NCI-H2196 (cell line): ENCODE measurements around the gene CKM.
"Not testable (repeated sequence)": the region's sequence is repeated elsewhere in the genome, so short reads cannot be mapped to it uniquely, and the experiment has no call there.

ENCODE experiments used
- DNase-seq: peaks from one replicate; lab custom pipeline; 2025; ENCODE audit not compliant: unreplicated experiment; lab: John Stamatoyannopoulos, UW

Gene CKM

GRCh38 chr19:45349430-45349941 lies 26.8 kb upstream of the CKM start:
- no peak for DNase-seq

DNA sequence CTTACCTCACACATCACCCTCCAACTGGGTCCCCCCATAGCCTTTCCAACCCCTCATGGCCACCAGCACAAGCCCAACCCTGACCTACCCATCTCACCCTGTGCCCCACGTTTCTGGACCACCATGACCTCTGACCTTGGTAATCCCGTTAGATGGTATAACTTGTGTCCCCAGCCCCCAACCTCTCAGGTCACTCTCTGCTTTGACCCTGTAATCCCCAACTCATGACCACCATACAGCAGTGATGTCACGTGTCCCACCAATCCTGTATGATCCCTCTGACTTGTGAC lies 26.4 kb upstream of the CKM start:
- no peak for DNase-seq

- no peak for DNase-seq
Observed at GRCh38 chr19:45348367-45349125, 25.9 kb upstream of the CKM start.

DNA sequence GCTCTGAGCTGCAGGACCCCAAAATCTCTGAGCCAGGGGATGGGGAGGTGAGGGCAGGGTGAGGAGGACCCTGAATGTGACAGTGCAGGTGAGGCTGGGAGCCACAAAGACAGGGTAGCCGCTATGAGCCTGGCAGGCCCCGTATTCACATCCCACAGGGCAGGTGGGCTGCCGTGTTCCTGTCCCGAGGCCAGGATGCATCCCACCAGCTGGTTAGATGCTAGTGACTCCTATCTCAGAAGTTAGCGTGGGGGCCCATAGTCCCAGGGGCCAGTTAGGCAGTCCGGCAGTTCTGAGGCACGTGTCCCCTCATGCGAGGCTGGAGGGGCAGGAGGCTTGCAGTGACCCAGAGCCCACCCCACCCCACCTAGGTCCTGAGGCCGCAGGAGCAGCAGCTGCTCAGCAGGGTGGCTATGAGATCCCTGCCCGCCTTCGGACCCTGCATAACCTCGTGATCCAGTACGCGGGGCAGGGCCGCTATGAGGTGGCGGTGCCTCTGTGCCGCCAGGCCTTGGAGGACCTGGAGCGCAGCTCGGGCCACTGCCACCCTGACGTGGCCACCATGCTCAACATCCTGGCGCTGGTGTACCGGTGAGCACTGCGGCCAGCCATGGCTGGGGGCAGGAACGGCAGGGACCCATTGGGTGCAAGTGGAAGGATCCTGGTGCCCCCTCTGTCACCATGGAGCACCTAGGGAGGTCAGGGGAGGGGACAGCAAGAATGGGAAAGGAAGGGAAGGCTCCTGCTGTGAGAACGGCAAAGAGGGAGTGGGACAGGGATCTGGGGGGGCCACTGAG lies 25.1 kb upstream of the CKM start:
- no peak for DNase-seq

GRCh38 chr19:45346449-45346848 lies 23.8 kb upstream of the CKM start:
- no peak for DNase-seq

GRCh38 chr19:45345506-45345860 lies 22.8 kb upstream of the CKM start:
- no peak for DNase-seq

DNA sequence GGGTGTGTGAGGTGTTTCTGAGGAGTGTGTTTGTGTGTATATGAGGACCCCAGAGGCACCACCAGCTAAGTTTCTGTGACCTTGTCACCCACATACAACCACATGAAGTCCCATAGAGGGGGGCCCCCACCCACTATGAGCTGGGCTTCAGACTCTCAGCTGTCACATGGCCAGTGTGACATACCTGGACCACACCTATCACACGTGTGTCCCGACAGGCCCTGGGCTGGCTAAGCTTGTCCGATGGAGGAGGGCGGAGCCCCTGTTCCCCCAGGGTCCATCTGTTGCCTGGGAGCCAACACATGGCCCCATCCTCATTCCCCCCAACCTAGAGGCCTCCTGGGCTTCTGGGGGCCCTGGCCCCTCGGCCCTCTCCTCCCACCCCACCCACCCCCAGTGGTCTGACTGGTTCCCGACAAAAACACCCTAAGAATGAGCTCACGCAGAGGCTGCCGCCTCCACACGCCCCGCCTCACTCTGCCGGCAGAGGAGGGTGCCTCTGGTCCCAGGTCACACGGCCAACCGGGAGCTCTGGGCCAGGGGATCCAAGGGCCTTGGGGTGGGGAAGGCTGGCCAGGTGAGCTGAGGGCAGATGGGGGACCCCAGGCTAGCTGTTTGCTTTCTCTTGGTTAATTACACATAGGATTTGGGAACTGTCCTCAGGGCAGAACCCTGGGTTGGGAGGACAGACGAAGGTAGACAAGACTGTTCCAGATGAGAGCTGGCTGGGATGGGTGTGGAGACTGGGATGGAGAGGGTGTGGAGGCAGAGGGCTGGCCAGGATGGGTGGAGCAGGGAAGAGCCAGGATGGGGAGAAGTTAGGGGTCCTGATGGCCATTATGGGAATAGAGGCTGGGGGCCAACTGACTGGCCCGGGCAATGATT lies 22.2 kb upstream of the CKM start:
- no peak for DNase-seq

DNA sequence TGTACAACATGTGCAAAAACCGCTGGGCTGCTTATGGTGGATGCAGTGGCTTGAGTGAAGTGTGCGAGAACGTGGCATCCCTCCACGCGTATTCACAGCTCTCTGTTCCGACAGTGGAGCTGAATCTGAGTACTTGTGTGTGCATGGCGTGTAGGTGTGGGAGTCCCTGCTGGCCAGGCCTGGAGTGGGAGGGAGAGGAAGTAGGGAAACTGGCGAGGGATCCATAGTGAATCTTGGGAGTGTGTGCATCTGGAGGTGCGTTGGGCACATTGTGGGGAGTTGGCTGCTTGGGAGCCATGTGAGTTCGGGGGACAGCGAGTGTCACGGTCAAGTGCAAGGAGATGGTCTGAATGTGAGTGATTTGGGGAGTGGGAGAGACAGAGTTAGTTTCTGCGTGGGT lies 20.2 kb upstream of the CKM start:
- no peak for DNase-seq

- DNase-seq = no peak
Observed at GRCh38 chr19:45340899-45341453, 18.3 kb upstream of the CKM start.

- peak; percentile 63 for DNase-seq
Observed at GRCh38 chr19:45340232-45340898, 17.7 kb upstream of the CKM start, which contains the start of gene KLC3. KLC3 (plus strand) TSS chr19:45340750; CDS start chr19:45345542, 4,792 bp downstream.

DNA sequence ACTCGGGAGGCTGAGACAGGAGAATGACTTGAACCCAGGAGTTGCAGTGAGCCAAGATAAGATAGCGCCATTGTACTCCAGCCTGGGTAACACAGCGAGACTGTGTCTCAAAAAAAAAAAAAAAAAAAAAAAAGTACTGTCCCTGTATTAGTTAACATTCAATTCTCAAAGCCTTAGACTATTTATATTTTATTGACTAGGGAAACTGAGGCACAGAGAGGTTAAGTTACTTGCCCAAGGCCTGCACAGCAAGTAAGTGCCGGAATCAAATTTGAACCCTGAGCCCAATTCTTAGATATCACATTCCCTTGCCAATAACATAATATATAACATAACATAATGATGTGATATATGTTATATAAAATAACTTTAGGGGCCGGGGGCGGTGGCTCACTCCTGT lies 17.0 kb upstream of the CKM start:
- DNase-seq = no peak

GRCh38 chr19:45336696-45337251 lies 14.1 kb upstream of the CKM start:
- no peak for DNase-seq

GRCh38 chr19:45334881-45335280 lies 12.2 kb upstream of the CKM start:
- DNase-seq = not testable (repeated sequence)

DNA sequence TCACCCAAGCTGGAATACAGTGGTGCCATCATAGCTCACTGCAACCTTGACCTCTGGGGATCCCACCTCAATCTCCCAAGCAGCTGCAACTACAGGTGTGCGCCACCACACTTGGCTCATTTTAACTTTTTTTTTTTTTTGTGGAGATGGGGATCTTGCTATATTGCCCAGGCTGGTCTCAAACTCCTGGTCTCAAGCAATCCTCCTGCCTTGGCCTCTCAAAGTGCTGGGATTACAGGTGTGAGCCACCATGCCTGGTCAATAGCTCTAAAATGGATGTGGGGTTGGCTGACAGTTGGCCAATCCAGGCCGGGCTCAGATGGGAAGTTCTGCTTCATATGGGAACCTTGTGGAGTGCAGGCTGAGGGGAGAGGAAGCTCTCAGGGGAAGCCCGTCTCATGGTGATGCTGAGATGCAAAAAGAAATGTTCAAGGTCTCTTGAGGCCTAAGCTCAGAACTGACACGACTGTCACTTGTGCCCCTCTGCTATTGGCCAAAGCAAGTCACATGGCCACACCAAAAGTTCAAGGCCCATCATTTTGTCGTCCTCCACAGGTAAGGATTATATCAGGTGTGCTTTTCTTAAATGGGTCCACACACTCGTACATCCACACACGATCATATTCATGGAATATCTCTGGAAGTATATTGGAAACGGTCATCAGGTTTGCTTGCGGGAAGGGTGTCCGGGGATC lies 11.1 kb upstream of the CKM start:
- DNase-seq = no peak

GRCh38 chr19:45331411-45331810 lies 8.7 kb upstream of the CKM start:
- DNase-seq = peak; percentile 97

DNA sequence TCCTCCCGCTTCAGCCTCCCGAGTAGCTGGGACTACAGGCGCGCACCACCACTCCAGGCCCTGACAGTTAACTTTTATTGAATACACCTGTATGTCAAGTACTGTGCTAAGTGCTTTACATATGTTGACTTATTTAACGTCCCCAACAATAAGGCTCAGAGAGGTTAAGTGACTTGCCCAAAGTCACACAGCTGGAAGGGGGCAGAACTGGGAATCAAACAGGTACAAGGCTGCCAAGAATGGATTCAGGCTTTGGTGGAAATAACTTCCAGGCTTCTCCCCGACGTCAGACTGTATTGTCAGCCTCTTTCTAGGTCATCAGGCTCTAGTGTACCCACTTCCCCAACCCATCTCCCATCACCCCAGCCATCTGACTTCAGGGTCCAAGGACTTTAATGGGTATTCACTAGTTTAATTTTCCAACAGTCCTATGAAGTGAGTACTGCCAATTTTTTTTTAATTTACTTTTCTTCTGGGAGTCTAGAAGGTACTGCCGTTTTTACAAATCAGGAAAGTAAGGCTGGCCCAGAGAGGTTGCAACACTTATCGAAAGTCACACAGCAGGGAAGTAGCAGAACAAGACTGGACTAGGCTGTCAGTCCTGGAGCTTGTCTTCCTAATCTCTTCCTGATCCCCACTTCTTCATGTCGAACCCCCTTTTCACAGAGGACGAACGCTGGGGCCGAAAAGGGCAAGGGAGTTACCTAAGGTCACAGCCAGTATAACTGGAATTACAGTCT lies 4.9 kb upstream of the CKM start:
- DNase-seq = no peak

- no peak for DNase-seq
Observed at GRCh38 chr19:45324349-45324907, 1.8 kb upstream of the CKM start.

- DNase-seq = no peak
Observed at GRCh38 chr19:45323671-45324081, 1.0 kb upstream of the CKM start.

- DNase-seq = no peak
Observed at GRCh38 chr19:45322311-45322710, 364 bp downstream of the CKM start.
